M059J (cell line): ENCODE data around the gene FOXS1. TPM values are rescaled to one million over a fixed set of nuclear protein-coding genes. Genes with fewer than 3 reads are reported as not detected.

Experiments
- DNase-seq: peaks from one replicate; pipeline ENCODE4 v3.0.0-alpha.2; 2012; ENCODE audit warnings: low read depth
- total RNA-seq: library from RNA; depleted of rRNA; stranded (reverse); fragments of >200 nt; shearing (Covaris generic); gene quantifications from 2 replicates; pipeline ENCODE4 v1.2.3, GENCODE V29; 2014; rRNA removed

Gene FOXS1
- total RNA-seq, 1 experiment from 2014 or later, result 0.12 TPM

DNA sequence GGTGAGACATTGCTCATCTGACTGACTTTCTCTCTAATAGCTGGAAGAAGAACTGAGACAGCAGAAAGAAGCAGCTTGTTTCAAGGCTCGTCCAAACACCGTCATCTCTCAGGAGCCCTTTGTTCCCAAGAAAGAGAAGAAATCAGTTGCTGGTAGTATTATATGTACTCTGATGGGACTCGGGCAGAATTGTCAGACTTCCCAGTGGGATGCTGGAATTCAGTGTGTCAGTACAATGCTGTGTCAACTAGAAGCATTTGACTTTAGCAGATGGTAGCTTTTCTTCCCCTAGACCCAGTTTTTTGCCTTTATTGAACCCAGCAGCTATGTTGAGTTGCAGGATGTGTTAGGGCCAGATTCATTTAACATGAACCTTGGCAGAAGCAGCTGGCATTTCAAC, 48.0 kb downstream of the FOXS1 start:
- no peak for DNase-seq

Other genes starting within 250 kb of the FOXS1 start
- gene ID1, start 240.3 kb downstream of the FOXS1 start, total RNA-seq, result 1,421 and 1,771 TPM in 2 replicates
- not detected in 2 replicates for gene COX4I2, start 207.7 kb downstream of the FOXS1 start, total RNA-seq
- gene BCL2L1, start 122.7 kb downstream of the FOXS1 start, total RNA-seq, result 108 and 117 TPM in 2 replicates
- 204 and 319 TPM in 2 replicates for gene TPX2, start 106.3 kb downstream of the FOXS1 start, total RNA-seq
- 0.15 and 0.44 TPM in 2 replicates for gene MYLK2, start 26.2 kb downstream of the FOXS1 start, total RNA-seq
- gene DUSP15, start 24.9 kb upstream of the FOXS1 start, total RNA-seq, result 0.91 and 3.2 TPM in 2 replicates
- gene TTLL9, start 25.0 kb upstream of the FOXS1 start, total RNA-seq, result not detected in 2 replicates
- gene PDRG1, start 106.4 kb upstream of the FOXS1 start, total RNA-seq, result 14.2 and 14.5 TPM in 2 replicates
- gene XKR7, start 122.5 kb upstream of the FOXS1 start, total RNA-seq, result 0.05 TPM in 1 of 2 replicates, not detected in the other
- not detected in 2 replicates for gene CCM2L, start 164.8 kb upstream of the FOXS1 start, total RNA-seq
- 0.27 TPM in 1 of 2 replicates, not detected in the other for gene HCK, start 206.6 kb upstream of the FOXS1 start, total RNA-seq